ENCODE measurements around the gene MYH3.

DNA sequence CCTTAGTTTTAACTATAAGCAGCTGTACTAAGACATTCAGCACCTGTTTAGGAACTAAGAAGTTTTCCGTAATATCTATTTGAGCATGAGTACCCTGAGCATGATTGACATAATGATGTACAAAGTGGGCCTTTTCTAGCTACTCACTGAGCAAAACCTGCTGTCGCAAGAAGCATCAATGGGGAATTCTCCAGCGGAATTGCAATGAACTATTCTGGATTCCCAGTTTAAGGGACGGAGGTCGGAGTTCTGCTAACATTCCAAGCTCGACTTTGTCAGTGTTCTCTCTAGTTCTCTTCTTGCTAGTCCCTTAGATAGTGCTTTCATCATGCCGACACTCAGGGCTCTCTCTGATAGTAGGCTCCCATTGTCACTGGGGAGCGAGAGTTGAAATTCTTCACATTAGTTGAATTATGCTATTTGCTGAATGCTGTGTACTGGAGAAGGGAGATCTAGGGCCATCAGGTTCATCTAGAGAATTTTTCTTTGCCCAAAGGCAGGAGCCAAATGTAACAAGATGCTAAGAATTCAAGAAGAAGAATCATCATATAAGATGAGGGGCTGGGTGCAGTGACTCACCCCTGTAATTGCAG, 67.5 kb downstream of the MYH3 start:
- TF ChIP-seq, protein P1, sequence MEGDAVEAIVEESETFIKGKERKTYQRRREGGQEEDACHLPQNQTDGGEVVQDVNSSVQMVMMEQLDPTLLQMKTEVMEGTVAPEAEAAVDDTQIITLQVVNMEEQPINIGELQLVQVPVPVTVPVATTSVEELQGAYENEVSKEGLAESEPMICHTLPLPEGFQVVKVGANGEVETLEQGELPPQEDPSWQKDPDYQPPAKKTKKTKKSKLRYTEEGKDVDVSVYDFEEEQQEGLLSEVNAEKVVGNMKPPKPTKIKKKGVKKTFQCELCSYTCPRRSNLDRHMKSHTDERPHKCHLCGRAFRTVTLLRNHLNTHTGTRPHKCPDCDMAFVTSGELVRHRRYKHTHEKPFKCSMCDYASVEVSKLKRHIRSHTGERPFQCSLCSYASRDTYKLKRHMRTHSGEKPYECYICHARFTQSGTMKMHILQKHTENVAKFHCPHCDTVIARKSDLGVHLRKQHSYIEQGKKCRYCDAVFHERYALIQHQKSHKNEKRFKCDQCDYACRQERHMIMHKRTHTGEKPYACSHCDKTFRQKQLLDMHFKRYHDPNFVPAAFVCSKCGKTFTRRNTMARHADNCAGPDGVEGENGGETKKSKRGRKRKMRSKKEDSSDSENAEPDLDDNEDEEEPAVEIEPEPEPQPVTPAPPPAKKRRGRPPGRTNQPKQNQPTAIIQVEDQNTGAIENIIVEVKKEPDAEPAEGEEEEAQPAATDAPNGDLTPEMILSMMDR (IDR thresholded peaks at IDR 0.05) = no peak
- TF ChIP-seq ZFX (IDR thresholded peaks at IDR 0.05; ENCODE audit: borderline replicate concordance) = no peak
